ENCODE data around the gene TMEM135. TPM values are rescaled to one million over a fixed set of nuclear protein-coding genes. Genes with fewer than 3 reads are reported as not detected.

TMEM135 gene
- total RNA-seq, 1 donor from 2014 or later, result 16.4 TPM

- intact Hi-C loops (cut with micrococcal nuclease), result no loop called here
- no peak overlapping the region for H3K27ac ChIP-seq (replicated peaks)
- TF ChIP-seq CTCF (IDR thresholded peaks at IDR 0.05; ENCODE audit: borderline replicate concordance), result no peak
- no peak for DNase-seq
- H3K4me3 ChIP-seq, result no peak overlapping the region
- H3K36me3 ChIP-seq, result no peaks in the 10 kb centered on the region
- H3K4me1 ChIP-seq, result peaks cover 16% of the 10 kb centered on the region
- H3K9me3 ChIP-seq (replicated peaks), result no peaks in the 10 kb centered on the region
- H3K27me3 ChIP-seq (ENCODE audit: low read depth), result no peaks in the 10 kb centered on the region
Measured at GRCh38 chr11:87296627-87297026, 258.9 kb downstream of the TMEM135 start.

- no peak for TF ChIP-seq CTCF (IDR thresholded peaks at IDR 0.05; ENCODE audit: borderline replicate concordance)
- Histone ChIP-seq H3K27me3 (ENCODE audit: low read depth) (no peaks in the 10 kb centered on the region), H3K9me3 (replicated peaks) (no peaks in the 10 kb centered on the region), H3K27ac (replicated peaks) (no peak overlapping the region), H3K4me1 (peaks cover 23% of the 10 kb centered on the region), H3K4me3 (no peak overlapping the region), H3K36me3 (no peaks in the 10 kb centered on the region)
- intact Hi-C loops (cut with micrococcal nuclease), result no loop called here
- DNase-seq, result no peak
Measured at GRCh38 chr11:87298155-87298554, 260.4 kb downstream of the TMEM135 start.

- Histone ChIP-seq H3K9me3 (replicated peaks) (no peaks in the 10 kb centered on the region), H3K4me3 (no peak overlapping the region), H3K27ac (replicated peaks) (no peak overlapping the region), H3K27me3 (ENCODE audit: low read depth) (no peaks in the 10 kb centered on the region), H3K4me1 (peaks cover 24% of the 10 kb centered on the region), H3K36me3 (no peaks in the 10 kb centered on the region)
- intact Hi-C loops (cut with micrococcal nuclease), result no loop called here
- no peak for TF ChIP-seq CTCF (IDR thresholded peaks at IDR 0.05; ENCODE audit: borderline replicate concordance)
- no peak for DNase-seq
Measured at GRCh38 chr11:87299041-87299481, 261.3 kb downstream of the TMEM135 start.

- Histone ChIP-seq H3K36me3 (no peaks in the 10 kb centered on the region), H3K4me3 (no peak overlapping the region), H3K4me1 (peaks cover 39% of the 10 kb centered on the region), H3K27ac (replicated peaks) (no peak overlapping the region), H3K27me3 (ENCODE audit: low read depth) (no peaks in the 10 kb centered on the region), H3K9me3 (replicated peaks) (no peaks in the 10 kb centered on the region)
- intact Hi-C loops (cut with micrococcal nuclease), result no loop called here
- DNase-seq, result no peak
- no peak for TF ChIP-seq CTCF (IDR thresholded peaks at IDR 0.05; ENCODE audit: borderline replicate concordance)
Measured at GRCh38 chr11:87300640-87301380, 263.1 kb downstream of the TMEM135 start.

GRCh38 chr11:87301785-87302540, 264.2 kb downstream of the TMEM135 start:
- Histone ChIP-seq H3K36me3 (no peaks in the 10 kb centered on the region), H3K27me3 (ENCODE audit: low read depth) (no peaks in the 10 kb centered on the region), H3K9me3 (replicated peaks) (no peaks in the 10 kb centered on the region), H3K4me1 (peaks cover 50% of the 10 kb centered on the region), H3K27ac (replicated peaks) (no peak overlapping the region), H3K4me3 (no peak overlapping the region)
- intact Hi-C loops (cut with micrococcal nuclease), result no loop called here
- DNase-seq, result no peak
- no peak for TF ChIP-seq CTCF (IDR thresholded peaks at IDR 0.05; ENCODE audit: borderline replicate concordance)
